GM18508 (cell line): Measurements from ENCODE around the gene LSP1.

Experiments used
- ATAC-seq: cut with Tn5 transposase; IDR thresholded peaks from one replicate; pipeline ENCODE4 v1.9.1; 2021; ENCODE audit warnings: moderate number of reproducible peaks; ENCODE audit not compliant: insufficient read depth, unreplicated experiment

Gene LSP1

GRCh38 chr11:1824221-1825038, 28.5 kb upstream of the LSP1 start:
- ATAC-seq = no peak

DNA sequence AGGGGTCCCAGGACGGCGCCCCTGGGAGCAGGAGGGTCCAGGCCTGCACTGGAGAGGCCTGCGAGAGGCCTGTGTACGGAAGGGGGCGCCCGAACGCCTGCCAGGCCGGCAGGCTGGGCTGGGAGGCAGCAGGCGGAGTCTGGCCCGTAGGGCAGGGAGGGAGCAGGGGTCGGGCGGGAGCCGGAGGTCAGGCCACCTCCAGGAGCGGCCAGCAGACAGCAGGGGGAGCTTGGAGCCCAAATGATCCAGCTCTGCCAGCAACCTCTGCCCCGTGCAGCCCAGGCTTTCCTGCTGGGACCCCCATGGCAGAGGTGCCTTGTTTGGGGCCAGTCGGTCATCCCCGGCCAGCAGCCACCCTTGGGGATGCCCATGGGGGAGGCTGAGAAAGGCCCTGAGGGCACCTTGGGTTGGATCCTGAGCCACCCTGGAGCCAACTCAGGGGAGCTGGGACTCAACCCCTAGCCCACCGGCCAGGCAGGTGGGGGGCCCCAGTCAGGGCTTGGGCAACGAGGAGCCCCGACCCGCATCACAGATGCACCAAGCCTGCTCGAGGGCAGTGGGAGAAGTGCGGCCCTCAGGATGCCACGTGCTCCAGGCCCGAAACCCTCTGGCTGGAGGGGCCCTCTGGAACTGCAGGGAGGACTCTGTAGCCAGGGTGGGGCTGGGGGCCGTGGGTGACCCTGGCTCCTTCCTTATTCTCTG, 27.7 kb upstream of the LSP1 start:
- no peak for ATAC-seq

- ATAC-seq = no peak
Observed at GRCh38 chr11:1825785-1826451, 27.0 kb upstream of the LSP1 start.

DNA sequence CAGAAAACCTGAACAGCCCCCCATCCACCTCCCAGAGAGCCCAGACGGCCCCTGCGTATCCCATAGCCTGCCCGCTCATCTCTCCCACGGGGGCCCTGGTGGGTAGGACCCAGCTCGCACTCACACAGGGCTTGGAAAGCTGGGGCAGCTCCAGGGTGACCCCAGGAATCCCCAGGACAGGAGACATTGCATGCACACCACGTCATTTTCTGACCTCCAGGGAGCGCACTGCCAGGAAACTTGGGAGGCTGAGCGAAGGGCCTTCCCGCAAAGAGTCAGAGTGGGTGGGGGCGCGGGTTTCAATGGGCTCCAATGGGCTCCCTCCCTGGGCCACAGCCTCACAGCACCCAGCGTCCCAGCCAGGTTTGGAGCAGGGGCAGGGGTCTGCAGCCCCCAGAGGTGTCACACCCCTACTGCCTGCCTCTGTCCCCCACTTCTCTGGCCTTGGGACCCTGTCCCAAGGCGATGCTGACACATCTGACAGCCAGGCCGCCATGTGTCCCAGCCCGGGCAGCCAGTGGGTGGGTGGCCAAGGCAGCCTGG, 26.3 kb upstream of the LSP1 start:
- no peak for ATAC-seq

- no peak for ATAC-seq
Observed at GRCh38 chr11:1827095-1827813, 25.6 kb upstream of the LSP1 start.

DNA sequence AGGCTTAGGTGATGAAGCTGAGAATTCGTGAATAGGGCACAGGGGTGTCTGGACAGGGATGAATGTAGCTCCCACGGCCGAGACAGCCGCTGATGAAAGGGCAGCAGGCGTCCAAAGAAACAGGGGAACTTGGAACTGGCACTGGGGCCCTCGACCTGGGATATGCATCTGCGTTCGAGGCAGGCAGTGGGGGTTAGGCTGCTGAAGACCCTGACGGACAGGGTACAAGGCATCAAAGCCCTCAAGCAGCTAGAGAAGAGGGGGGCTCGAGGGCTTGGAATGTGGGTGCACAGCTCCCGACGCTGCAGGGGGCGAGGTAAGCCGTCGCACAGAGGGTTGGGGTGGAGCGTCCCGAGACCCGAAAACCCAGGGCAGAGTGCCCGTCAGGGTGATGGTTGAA, 25.0 kb upstream of the LSP1 start:
- ATAC-seq = no peak

DNA sequence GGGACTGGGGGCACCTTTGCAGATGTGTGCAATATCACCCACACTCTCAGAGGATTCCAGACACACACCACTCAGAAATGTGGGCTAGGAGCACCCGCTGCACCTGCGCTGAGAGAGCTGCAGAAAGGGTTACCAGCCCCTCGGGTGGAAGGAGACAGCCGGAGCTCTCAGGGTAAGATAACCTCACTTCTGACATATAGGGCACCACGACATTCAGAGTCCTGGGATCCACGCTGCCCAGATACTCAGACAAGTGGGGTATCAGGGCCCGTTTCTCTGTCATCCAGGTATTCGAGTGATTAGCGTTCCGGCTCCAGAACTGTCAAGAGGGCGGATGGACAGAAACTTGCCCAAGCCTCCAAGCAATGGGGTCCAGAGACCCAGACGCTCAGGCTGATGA, 24.3 kb upstream of the LSP1 start:
- no peak for ATAC-seq

DNA sequence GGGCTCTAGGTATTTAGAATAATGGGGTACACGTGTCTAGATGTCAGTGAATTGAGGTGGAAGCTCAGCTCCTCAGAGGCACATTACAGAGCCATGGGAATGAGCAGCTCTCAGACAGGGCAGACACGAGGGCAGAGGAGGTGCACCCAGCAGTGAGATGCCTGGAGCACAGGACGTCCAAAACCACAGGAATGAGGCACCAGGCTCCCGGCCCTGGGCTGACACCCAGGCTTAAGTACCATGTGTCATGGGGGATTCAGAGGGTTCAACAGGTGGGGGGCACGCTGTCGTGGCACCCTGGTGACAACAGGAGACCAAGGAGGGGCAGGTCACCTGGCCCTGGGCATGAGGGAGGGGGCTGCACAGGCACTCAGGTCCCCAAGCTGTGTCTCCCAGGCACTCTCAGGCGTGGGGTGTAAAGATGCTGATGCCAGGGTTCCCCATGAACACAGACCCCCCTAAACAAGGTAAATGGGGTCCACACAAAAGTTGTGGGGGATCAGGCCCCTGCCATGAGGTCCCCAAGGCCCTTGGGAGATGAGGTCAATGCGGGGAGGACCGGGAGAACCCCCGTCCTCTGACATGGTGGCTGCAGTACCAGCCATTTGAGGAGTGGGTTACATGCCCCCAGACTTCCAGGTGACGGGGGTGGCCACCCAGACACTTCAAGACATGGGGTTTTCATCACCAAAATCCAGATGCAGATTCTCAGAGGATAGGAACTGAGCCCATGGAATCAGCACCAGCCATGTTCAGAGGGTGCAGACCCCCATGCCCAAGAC, 23.7 kb upstream of the LSP1 start:
- no peak for ATAC-seq

GRCh38 chr11:1830004-1830321, 22.9 kb upstream of the LSP1 start:
- no peak for ATAC-seq

DNA sequence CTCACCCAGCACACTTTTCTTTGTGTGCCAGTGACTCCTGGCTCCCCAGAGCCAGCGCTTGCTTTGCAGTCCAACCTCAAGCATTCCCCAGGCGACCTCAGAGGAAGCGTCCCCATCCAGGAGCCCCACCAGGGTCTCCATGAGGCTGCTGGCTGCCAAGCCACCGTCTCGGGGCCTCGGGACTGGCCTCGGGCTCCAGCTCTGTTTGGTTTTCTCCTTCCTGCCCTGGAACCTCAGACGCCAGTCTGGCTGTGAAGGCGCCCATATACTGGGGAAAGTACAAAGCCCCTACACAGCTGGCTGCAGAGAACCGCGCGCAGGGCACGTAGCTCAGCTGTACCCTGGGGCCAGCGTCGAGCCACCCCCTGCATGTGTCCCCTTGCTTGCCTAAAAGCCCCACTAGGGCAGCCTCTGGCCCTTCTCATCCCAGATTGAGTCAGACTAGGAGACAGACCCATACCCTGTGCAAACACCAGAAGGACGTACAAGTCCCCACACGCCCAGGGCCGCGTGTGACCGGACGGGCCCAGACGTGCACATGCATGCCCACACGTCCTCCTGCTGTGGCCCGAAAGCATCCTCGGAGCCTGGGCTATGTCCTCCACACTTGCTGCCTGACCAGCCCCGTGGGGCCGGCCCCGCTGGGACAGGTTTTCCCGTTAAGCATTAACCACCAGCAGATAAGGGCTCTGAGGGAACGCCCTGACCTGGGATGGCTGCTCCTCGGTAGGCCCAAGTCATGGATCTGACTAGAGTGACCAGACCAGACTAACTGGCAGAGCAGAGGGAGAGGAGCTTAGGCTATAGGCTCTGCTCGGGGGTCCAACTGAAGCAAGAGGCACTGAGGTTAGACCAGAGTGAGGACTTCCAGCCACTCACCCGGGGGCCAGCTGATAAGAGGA, 22.3 kb upstream of the LSP1 start:
- ATAC-seq = no peak

GRCh38 chr11:1831338-1832210, 21.3 kb upstream of the LSP1 start:
- ATAC-seq = no peak

DNA sequence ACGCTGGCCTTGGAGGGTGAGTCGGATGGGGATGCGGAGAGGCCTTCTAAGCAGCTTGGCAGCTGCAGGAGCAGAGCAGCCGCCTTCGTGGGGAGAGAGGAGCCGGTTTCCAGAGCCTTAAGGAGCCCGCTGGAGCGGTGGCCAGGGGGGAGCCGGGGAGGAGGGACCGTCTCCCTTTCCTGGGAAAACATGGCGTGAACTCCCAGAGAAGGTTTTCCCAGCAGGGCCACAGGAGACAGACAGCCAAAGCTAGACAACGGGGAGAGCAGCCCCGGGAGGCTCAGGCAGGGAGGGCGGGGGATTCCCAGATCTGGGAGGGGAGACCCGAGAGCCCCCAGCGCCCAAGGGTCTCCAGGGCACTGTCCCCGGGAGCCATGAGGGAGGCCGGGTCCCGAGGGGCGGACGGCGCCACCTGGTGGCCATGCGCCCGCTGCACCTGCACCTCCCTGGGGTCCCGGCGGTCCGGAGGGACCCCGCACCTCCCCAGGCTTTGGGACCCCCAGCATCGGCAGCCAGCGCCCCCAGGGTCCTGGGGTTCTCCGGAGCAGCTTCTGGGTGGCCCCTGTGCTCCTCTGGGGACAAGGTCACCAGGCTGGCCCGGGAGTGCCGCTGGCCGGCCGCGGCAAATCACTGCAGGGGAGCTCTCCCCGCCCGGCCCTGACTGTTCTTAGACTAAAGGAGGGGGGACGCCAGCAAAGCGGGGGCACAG, 20.5 kb upstream of the LSP1 start:
- ATAC-seq = no peak

DNA sequence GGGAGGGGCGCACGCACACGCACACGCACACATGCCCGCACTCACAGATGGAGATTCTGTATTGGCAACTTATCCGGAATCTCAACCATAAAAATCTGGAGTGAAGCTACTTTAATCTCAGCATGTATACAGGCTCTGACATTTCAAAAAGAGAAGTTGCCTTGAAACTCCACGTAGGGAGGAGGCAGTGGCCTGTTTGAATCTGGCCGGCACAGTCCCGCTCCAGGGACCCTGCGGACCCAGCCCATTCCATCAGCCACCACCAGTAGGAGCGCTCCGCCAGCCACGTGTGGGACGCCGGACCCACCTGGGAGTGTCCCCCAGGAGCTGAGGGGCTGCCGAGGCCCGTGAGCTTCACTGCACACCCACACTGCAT, 20.0 kb upstream of the LSP1 start:
- ATAC-seq = no peak

- ATAC-seq = no peak
Observed at GRCh38 chr11:1834062-1834610, 18.7 kb upstream of the LSP1 start.

DNA sequence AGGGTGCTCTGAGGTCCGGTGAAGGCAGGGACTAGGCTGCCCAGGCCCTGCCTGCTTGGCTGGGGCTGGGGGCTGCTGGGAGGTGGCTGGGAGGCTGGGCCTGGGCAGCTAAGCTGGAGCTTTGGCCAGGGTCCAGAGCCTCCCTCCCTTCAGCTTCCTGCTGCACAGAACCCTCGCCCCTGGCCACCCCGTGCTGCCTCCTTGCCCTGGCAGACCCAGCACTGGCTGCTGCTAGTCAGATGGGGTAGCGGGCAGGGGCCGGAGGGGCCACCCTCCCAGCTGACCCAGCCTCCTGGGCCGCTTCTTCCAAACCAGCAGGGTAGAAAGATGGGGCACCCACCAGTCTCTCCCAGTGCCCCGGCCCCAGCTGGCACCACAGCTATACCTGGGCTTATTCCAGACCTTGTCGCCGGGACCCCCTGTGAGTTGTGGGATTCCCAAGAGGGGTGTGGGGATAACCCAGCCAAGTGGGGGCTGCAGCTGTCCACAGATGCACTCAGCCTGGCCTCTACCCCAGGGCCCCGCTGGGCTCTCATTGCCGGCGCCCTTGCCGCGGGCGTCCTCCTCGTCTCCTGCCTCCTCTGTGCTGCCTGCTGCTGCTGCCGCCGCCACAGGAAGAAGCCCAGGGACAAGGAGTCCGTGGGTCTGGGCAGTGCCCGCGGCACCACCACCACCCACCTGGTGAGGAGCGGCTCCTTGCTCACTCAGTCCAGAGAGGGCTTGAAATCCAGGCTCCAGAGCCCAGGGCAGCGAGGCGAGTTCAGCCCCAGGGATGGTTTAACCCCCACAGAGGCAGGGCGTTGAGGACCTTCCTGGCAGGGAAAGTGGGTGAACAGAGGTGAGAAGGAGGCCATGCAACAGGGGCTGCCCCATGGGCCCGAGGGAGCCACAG, 17.9 kb upstream of the LSP1 start, which contains the start of gene SYT8:
SYT8 (plus strand) TSS at position 212 of the 892 bp plus-strand sequence; CDS start at position 328, 116 bp downstream.
- ATAC-seq = no peak

DNA sequence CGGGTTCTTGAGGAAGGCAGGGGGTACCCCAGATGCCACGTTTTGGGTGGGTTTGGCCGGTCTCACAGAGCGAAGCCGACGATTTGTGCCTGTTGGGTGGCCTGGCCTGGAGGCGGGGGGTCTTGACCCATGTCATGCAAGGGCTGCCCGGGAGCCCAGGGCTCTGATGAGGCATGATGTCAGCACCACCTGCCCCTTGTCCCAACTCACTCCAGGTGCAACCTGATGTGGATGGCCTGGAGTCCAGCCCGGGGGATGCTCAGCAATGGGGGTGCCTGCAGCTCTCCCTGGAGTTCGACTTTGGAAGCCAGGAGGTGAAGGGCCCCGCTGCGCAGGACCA, 17.2 kb upstream of the LSP1 start:
- no peak for ATAC-seq
